Loucy (cell line): ENCODE measurements around the gene CHIT1.

ENCODE experiments used
- EZH2phosphoT487 ChIP-seq: fragments of 200-600 bp; IDR thresholded peaks from 2 replicates; pipeline ENCODE4 v1.6.1; 2018; ENCODE audit warnings: antibody characterized with exemption, mild to moderate bottlenecking, moderate library complexity, borderline replicate concordance
- TF ChIP-seq, protein P1 (sequence below): fragments of 200-600 bp; sonication (generic); conservative IDR thresholded peaks from 2 replicates; pipeline ENCODE4 v1.5.1; 2014; ENCODE audit warnings: mild to moderate bottlenecking, antibody characterized with exemption, low read length

DNA sequence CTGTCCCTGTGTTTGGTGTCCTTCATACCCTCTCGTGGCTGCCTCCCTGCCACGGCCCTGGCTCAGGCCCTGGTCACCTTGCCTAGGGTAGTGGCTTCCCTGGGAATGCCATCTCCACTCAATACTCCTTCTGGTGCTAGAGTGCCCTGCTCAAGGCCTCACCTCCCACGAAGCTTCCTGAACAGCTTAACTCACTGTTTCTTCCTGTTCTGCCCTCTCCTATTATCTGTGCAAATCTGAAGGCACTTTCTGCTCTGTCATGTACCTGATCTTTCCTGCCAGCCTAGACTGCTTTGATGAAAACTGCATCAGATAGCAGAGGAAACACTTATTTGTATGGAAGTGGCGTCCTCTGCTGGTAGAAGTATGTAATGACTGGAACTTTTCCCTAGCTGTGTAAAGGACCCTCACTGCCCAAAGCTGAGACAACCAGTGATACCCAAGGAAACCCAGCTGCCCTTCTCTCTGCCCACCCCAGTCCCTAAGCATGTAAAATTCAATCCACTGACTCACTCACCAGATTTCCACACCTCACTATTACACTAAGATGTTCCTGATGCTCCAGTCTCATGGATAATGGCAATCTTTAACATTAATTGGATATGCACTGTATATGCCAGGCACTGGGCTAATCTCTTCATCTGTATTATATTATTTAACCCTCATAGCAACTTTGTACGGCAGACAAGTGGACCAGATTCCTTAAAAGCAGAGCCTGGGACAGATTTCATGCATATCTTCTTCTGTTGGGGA is 39.6 kb upstream of the CHIT1 start:
- TF ChIP-seq, protein P1, sequence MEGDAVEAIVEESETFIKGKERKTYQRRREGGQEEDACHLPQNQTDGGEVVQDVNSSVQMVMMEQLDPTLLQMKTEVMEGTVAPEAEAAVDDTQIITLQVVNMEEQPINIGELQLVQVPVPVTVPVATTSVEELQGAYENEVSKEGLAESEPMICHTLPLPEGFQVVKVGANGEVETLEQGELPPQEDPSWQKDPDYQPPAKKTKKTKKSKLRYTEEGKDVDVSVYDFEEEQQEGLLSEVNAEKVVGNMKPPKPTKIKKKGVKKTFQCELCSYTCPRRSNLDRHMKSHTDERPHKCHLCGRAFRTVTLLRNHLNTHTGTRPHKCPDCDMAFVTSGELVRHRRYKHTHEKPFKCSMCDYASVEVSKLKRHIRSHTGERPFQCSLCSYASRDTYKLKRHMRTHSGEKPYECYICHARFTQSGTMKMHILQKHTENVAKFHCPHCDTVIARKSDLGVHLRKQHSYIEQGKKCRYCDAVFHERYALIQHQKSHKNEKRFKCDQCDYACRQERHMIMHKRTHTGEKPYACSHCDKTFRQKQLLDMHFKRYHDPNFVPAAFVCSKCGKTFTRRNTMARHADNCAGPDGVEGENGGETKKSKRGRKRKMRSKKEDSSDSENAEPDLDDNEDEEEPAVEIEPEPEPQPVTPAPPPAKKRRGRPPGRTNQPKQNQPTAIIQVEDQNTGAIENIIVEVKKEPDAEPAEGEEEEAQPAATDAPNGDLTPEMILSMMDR, result peak; percentile 96
- no peak for TF ChIP-seq EZH2phosphoT487
